GM12891 (cell line): ENCODE measurements around the gene ALDH3B2.

Source experiments
- PAX5 ChIP-seq: IDR thresholded peaks from 2 replicates; pipeline ENCODE4 v1.6.1; 2011; ENCODE audit warnings: low read length, moderate library complexity, mild to moderate bottlenecking; ENCODE audit not compliant: insufficient read depth, severe bottlenecking
- POLR2A ChIP-seq: IDR thresholded peaks from 2 replicates; pipeline ENCODE4 v1.6.1; 2011; ENCODE audit warnings: low read depth, low read length, control low read depth
- POLR2AphosphoS5 ChIP-seq: IDR thresholded peaks from 2 replicates; pipeline ENCODE4 v1.6.1; 2011; ENCODE audit warnings: low read depth, low read length, control low read depth
- SPI1 ChIP-seq: IDR thresholded peaks from 2 replicates; pipeline ENCODE4 v1.6.1; 2011; ENCODE audit warnings: low read depth, low read length, control low read depth
- TAF1 ChIP-seq: IDR thresholded peaks from 2 replicates; pipeline ENCODE4 v1.6.1; 2011; ENCODE audit warnings: low read depth, low read length, control low read depth

DNA sequence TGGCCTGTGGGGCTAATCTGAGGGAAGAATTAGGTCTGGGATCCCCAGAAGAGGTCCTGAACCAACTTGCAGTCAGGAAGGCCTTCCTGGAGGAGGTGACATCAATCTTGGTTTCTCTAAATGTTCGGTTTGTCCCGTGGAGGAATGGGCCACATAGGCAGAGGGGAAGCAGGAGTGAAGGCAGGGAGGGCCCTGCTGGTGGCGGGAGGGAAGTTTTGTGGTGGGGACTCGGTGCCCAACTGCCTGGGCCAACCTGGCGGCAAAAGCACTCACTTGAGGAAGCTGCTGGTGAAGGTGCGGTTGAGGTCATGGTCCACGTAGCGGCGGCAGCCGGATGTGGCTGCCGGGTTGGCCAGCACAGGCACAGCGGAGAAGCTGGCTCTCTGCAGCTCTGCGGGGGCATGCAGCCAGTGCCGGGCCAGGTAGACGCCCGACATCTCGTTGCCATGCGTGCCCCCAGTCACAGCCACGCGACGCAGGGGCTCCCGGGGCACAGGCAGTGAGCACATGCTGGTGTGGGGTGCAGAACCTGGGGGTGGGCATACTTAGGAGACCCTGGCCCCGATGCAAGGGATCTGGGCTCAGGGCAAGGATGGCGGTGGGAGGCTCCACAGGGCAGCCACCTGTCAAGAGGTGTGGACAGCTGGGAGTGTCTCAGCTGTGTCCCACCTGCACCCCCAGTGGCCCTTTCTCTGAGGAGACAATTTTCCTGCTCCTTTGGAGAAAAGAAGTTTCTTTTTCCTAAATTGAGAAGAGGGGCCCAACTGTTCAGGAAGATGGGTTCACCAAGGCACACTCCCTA is 27.7 kb downstream of the ALDH3B2 start:
- TF ChIP-seq POLR2A, result no peak
- TF ChIP-seq TAF1, result no peak
- TF ChIP-seq PAX5, result peak; percentile 31
- TF ChIP-seq SPI1, result no peak
- no peak for TF ChIP-seq POLR2AphosphoS5
